GM19328 (cell line): ENCODE measurements around the gene THSD4.

Experiments
- ATAC-seq: cut with Tn5 transposase; IDR thresholded peaks from one replicate; pipeline ENCODE4 v1.9.1; 2021; ENCODE audit warnings: mild to moderate bottlenecking, moderate library complexity; ENCODE audit not compliant: unreplicated experiment

THSD4 gene

GRCh38 chr15:71096676-71097075 is 18.6 kb upstream of the THSD4 start:
- no peak for ATAC-seq

DNA sequence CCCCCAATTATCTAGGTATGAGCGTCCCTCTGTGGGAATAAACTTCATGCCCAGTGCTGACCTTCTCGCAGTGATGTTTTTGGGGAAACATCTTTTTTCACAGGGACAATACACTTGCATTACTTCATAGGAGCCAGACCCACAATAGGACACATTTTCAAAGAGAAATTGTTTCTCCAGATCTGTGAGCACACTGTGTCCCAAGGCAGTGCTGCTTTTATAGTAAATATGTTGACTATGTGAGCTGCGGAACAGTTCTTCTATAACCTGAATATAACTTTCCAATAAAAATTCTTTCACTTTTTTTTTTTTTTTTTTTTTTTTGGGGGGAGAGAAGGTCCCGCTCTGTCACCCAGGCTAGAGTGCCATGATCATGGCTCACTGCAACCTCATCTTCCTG is 17.4 kb upstream of the THSD4 start:
- no peak for ATAC-seq

GRCh38 chr15:71098920-71099319 is 16.4 kb upstream of the THSD4 start:
- no peak for ATAC-seq

DNA sequence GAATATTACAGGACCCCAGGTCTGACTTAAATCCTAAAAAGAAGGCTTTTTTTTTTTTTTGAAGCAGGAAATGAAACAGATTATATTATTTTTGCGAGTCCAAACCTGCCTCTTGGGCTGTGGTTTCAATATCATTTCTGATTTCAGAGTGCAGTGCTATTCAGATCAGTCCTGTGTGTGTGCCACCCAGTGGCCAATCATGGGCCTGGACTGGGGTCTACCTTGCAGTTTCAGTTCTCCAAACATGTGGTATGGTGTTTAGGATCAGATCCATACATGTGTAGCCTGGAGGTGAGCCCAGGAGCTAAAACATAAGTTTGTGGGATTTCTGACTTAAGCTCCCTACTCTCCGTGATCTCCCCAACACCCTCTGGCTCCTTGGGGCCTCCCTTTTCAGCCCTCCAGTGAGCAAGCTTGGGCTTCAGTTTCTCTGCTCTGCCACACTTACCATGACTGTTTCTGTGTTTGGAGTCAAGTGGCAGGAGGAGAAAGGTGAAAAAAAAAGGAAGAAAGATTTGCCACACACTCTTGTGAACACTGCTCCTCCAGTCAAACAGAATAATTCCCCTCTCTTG is 12.1 kb upstream of the THSD4 start:
- peak; percentile 51 for ATAC-seq

- no peak for ATAC-seq
Observed at GRCh38 chr15:71104636-71105035, 10.6 kb upstream of the THSD4 start.

- no peak for ATAC-seq
Observed at GRCh38 chr15:71105444-71105843, 9.8 kb upstream of the THSD4 start.

DNA sequence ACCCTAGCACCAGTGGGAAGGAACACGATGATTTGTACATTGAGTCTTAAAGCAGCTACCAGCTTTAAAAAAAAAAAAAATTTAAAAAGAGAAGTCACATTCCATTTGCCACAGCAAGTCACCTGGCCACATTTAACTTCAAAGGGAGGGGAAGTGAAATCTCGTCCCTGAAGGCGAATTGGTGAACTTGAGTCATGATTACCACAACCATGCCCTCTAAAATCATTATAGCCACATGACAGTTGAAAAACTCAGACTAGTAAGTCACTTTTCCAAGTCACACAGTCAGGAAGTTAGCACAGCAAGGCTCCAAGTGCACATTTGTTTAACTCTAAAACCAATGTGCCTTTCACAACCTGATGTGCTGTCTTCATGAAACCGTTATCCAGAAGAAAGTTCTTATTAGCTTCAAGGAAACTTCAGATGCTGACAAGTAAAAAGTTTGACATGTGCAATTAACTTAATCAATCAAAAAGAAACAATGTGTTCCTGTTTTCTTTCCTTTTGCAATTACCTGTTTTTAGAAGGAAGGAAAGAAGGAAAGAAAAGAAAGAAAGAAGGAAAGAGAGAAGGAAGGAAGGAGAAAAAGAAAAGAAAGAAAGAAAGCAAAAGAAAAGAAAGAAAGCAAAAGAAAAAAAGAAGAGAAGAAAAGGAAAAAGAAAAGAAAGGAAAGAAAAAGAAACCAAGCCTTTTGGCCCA is 8.3 kb upstream of the THSD4 start:
- no peak for ATAC-seq

- ATAC-seq = no peak
Observed at GRCh38 chr15:71107501-71107815, 7.8 kb upstream of the THSD4 start.

GRCh38 chr15:71109130-71109529 is 6.1 kb upstream of the THSD4 start:
- ATAC-seq = no peak

GRCh38 chr15:71109905-71110304 is 5.4 kb upstream of the THSD4 start:
- no peak for ATAC-seq

DNA sequence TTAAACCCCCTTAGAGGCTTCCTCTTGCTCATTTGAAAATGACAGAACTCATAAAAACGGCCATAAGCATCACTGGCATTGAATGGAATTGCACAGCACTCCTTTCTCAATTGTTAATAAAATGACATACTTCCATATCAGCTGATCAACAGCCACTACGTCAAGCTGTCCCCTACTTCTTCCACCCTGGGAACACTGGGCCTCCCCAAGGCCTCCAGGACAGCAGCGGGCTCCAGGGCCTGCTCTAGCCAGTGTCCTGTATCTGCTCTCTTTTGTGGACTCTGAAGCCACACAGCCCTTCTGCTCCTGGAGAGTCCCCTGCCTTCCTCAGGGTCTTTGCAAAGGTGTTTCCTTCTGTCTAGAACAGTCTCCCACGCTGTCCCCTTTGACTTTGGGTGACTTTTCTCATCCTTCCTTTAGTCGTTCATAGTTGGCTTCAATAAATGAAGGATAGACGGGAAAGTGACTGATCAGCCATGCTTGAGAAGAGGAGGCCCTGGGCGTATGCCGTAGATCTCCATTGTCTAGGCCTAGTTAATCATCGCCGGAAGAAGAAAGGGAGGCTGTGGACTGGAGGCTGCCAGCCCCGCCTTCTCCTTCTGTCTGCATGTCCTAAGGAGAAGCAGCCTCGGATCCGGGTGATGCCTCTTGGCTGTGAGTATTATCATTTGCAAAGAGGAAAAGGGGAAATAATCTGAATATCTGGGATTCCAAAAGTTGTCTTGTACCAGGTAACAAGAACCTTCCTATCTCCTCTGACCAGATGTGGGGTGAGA is 4.7 kb upstream of the THSD4 start:
- no peak for ATAC-seq

DNA sequence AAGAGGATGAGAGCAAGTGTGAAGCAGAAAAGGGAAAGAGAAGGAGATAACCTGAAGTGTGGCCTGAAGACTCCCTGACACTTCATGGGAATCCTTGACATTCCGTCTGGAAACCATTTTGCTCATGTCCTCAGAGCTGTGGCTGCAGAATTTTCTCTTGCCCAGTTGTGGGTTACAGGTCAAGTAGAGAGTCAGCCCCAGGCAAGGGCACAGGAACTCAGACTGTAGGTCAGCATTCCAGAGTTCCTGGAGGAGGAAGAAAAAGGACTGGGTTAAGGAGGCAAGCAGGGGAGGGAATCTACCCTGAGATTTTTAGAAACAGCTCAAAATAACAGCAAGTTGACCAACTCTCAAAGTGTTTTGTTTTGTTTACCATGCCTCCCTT is 4.1 kb upstream of the THSD4 start:
- ATAC-seq = no peak

DNA sequence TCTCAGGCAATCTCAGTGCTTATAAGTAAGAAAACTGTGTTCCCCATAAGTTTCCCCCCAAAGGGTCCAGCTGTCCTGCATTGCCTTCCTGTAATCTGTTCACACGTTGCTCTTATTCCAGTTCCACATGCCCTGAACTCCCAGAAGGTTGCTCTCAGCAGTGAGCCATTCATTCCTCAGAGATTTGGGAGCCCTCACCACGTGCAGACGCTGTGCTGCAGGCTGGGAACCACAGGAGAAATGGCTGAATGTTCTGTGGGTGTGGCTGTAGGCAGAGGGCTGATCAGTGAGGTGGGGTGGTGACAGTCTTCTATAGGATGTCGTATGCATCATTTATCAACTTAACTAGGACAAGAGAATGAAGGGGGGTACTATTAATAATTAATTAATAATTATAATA is 3.3 kb upstream of the THSD4 start:
- no peak for ATAC-seq

DNA sequence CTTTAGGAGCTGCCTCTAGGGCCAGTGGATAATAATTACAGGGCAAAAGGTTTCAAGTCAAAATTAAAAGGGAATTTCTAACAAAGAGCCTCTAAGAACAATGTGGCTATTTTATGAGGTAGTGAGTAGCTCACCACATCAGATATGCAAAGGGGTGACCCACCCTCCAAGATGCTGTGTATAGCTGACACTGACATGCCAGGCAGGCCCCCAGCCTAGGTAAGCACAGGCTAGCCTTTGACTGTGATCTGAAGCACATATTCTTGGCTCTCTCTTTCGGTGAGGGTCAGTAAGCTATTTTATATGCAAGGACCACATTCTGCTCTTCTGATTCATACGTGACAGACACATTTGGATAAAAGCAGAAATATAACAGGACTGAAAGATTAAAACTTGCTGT is 2.8 kb upstream of the THSD4 start:
- ATAC-seq = no peak

DNA sequence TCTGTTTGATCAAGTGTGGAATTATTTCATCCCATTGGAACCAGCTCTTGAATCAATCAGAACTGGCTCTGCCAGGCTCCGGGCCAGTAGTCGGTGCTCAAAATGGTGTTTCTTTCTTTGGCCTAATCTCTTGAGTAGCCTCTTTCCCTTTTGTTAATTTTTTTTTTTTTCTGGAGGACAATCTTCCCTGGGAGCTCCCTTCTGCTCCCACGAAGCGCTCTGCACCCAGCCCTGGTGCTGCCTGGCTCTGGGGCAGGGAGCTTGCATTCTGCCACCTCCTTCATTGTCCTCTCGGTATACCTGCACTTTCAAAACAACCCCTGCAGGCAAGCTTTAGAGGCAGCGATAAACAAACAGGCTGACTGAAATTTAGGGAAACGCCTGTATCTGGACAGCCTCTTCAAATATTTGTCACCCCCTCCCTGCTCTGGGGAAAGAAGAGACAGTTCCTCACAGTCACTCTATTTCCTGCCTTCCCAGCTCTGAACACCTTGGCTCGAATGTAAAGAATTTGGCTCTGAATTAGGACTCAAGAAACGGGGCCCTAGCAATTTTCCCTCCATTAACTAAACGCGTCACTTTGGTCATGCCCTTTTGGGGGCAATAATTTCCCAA is 1.1 kb upstream of the THSD4 start:
- no peak for ATAC-seq

DNA sequence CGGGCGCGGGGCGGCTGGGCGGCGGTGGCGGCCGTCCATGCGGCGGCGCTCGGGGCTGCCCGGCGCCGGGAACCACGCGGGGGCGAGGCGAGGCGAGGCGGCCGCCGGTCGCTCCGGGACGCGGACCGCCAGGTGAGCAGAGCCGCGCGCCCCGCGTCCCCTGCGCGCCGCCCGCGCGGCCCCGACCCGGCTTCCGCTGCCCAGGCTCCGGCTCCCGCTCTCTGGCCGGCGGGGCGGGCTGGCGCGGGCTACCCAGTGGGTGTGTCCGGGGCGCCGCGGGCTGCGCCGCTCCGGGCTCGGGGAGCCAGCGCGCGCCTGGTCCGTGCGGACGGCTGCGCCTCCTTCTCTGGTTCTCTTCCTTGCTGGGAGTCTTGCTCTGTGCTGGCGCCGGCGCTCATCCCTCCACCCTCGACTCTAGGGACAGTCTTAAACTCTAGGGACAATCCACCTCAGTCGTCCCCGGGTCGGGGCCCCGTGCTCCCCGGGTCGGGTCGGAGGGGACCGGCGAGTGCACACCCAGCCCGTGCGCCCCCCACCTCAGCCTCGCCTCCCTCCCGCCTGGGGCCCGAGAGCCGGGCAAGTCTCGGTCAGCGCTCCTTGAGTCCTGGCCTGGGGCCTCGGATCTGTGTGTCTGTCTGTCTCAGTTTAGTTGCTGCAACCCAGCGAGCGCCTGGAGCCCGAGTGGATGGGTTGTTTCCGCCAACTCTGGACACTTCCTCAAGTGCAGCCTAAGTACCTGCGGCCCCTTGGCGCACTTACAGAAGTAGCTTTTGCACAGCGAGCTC is 488 bp downstream of the THSD4 start:
- peak; percentile 48 for ATAC-seq

DNA sequence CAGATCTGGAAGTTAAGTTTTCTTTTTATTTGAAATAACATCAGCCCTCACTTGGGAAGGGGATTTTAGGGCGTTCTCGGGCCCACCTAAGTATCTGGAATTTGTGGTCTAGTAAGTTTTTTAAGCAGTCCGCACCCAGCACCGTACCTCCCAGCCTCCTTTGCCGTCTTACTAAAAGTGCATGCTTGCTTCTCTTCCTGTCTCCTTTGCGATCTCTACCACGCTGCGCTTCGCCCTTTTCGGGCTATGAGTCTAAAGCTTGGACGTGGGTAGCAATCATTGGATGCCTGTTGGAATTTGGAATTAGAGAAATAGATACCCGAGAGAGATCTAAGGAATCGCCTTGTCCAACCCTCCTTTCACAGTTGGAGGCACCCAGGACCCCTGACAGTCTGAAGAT is 1.1 kb downstream of the THSD4 start:
- ATAC-seq = no peak

GRCh38 chr15:71116942-71117341 is 1.7 kb downstream of the THSD4 start:
- ATAC-seq = no peak

DNA sequence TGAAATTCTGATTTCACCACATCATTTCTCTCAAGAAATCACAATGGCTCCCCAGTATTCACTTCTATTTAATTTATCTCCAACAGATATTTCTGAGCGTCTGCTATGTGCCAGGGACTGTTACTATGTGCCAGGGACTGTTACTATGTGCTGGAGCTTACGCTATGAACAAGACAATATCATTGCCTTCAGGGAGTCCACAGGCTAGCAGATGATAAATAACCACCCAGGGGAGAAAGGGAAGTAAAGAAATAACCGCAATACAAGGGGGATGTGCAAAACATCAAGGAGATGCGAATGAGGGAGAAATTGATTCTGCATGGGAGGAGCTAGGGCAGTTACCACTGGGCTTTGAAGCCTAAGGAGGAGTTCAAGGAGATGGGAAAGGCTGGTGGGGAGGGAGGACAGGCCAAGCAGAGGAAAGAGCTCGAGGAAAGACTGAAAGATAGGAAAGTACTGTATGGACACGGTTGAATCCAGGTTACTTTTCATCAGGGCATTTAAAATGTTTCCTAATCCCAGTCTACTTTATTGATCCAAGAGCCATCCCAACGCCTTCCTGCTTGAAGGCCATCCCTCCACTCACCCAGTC is 2.5 kb downstream of the THSD4 start:
- ATAC-seq = no peak

DNA sequence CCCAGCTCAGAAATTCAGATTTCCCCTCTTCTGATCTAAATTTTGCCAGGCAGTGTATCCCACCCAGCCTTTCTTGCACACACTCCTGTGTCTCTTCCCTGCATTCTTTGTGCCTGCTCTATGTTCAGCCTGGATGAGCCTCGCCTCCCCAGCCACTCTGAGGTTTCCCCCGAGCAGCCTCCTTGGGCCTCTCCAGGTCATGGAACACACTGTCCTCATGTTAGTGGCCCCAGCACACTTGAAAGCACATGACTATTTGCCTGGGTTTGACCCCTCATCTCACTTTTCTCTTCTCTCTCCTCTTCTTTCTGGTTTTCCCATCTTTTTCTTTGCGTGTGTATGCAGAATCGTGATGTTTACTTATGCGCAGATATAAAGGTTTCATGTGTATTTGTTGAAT is 3.1 kb downstream of the THSD4 start:
- ATAC-seq = no peak
